Endodermal cell (in vitro differentiated cells): ENCODE results near the gene ZEB2. TPM values are rescaled to one million over a fixed set of nuclear protein-coding genes. Genes with fewer than 3 reads are reported as not detected.

ENCODE experiments used
- DNase-seq: peaks from one replicate; pipeline ENCODE4 v3.0.0-alpha.2; 2017
- H3K27ac ChIP-seq: 2 replicates; pipeline ENCODE4 v1.5.1; 2013; ENCODE audit warnings: mild to moderate bottlenecking, low read depth, low read length, moderate library complexity
- H3K27me3 ChIP-seq: 2 replicates; pipeline ENCODE4 v1.6.1; 2013; ENCODE audit warnings: mild to moderate bottlenecking, low read length, moderate library complexity; ENCODE audit not compliant: insufficient read depth, control insufficient read depth, poor library complexity, severe bottlenecking
- H3K36me3 ChIP-seq: 2 replicates; pipeline ENCODE4 v1.7.0; 2013; ENCODE audit warnings: mild to moderate bottlenecking, low read length, moderate library complexity; ENCODE audit not compliant: control insufficient read depth, insufficient read depth
- H3K4me1 ChIP-seq: one replicate; pipeline ENCODE4 v1.7.0; 2013; ENCODE audit warnings: low read length; ENCODE audit not compliant: control insufficient read depth, insufficient read depth
- H3K4me3 ChIP-seq: 2 replicates; pipeline ENCODE4 v1.5.1; 2013; ENCODE audit warnings: mild to moderate bottlenecking, low read length, moderate library complexity
- H3K9ac ChIP-seq: 2 replicates; pipeline ENCODE4 v1.6.1; 2013; ENCODE audit warnings: mild to moderate bottlenecking, low read length, moderate library complexity; ENCODE audit not compliant: poor library complexity, severe bottlenecking; ENCODE audit errors: extremely low read depth
- H3K9me3 ChIP-seq: 2 replicates; pipeline ENCODE4 v1.6.1; 2013; ENCODE audit warnings: mild to moderate bottlenecking, low read length, moderate library complexity; ENCODE audit not compliant: control insufficient read depth
- H3K27ac Mint-ChIP-seq: 2 replicates; pipeline ENCODE4 v1.8.0; 2020; ENCODE audit warnings: mixed read lengths
- H3K27me3 Mint-ChIP-seq: 2 replicates; pipeline ENCODE4 v1.8.0; 2021; ENCODE audit warnings: mild to moderate bottlenecking, mixed read lengths; ENCODE audit not compliant: insufficient read depth
- H3K36me3 Mint-ChIP-seq: 2 replicates; pipeline ENCODE4 v1.8.0; 2020; ENCODE audit warnings: low read depth, mixed read lengths
- H3K4me1 Mint-ChIP-seq: 2 replicates; pipeline ENCODE4 v1.8.0; 2020; ENCODE audit warnings: mixed read lengths
- H3K4me3 Mint-ChIP-seq: 2 replicates; pipeline ENCODE4 v1.8.0; 2020; ENCODE audit warnings: mild to moderate bottlenecking, moderate library complexity, mixed read lengths
- H3K9me3 Mint-ChIP-seq: 2 replicates; pipeline ENCODE4 v1.8.0; 2020; ENCODE audit warnings: mild to moderate bottlenecking, mixed read lengths
- WGBS, 2 experiments: methylation state at CpG; one replicate each; pipeline versions ENCODE4 v1.1.5 to v1.1.7; 2013; ENCODE audit warnings: missing lambda C conversion rate in 2 of 2, mixed read lengths in 1 of 2; ENCODE audit not compliant: insufficient coverage in 1 of 2, insufficient read length in 1 of 2; 5-methylcytosine and 5-hydroxymethylcytosine counted together
- total RNA-seq, 2 donors: library from RNA; stranded (reverse); fragmentation: NEBNext Ultra II Directional in 1 of 2; extraction: Animal tissue kit (Norgen Biotek cat#: 25700) in 1 of 2; gene quantifications; 2 replicates in 1 of 2; 3 replicates in 1 of 2; pipeline ENCODE4 v1.2.1, GENCODE V29; 2021
- TF ChIP-seq, protein P1 (sequence below): fragments of 200-600 bp; sonication (generic); conservative IDR thresholded peaks from 2 replicates; pipeline ENCODE4 v1.5.0; 2021; ENCODE audit warnings: antibody characterized with exemption, mild to moderate bottlenecking

ZEB2 gene
- total RNA-seq, 2 donors from 2014 or later, result 0.29 to 0.31 TPM

DNA sequence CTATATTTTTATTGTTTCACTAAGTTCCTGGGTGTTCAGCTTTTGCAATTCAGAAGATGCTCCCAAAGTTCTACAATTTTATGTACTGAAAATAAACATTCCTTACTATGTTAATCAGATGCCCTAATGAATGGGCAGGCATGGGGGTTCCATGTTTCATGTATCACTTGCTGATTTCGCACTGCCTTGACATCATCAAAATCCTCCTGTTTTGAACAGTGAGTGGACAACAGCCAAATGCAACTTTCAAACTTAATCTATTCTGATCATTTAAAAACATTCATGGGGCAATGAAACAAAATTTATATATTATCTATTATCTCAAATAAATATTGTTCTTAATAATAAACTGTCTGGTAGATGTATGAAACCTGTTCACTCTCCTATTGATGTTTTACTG, 43.2 kb downstream of the ZEB2 start:
- Mint-ChIP-seq H3K9me3 (no peaks in the 10 kb centered on the region), H3K27me3 (no peaks in the 10 kb centered on the region), H3K4me1 (peaks cover 25% of the 10 kb centered on the region), H3K4me3 (no peak overlapping the region), H3K27ac (no peak overlapping the region), H3K36me3 (no peaks in the 10 kb centered on the region)
- Histone ChIP-seq H3K36me3 (no peaks in the 10 kb centered on the region), H3K27me3 (no peaks in the 10 kb centered on the region), H3K4me3 (no peak overlapping the region), H3K27ac (no peak overlapping the region), H3K9ac (no peak overlapping the region), H3K4me1 (peaks cover 8% of the 10 kb centered on the region), H3K9me3 (no peaks in the 10 kb centered on the region)
- DNase-seq, result no peak
- WGBS, 2 experiments, result 93 to 100% methylated on average over 1 of the region's 1 CpG
- TF ChIP-seq, protein P1, sequence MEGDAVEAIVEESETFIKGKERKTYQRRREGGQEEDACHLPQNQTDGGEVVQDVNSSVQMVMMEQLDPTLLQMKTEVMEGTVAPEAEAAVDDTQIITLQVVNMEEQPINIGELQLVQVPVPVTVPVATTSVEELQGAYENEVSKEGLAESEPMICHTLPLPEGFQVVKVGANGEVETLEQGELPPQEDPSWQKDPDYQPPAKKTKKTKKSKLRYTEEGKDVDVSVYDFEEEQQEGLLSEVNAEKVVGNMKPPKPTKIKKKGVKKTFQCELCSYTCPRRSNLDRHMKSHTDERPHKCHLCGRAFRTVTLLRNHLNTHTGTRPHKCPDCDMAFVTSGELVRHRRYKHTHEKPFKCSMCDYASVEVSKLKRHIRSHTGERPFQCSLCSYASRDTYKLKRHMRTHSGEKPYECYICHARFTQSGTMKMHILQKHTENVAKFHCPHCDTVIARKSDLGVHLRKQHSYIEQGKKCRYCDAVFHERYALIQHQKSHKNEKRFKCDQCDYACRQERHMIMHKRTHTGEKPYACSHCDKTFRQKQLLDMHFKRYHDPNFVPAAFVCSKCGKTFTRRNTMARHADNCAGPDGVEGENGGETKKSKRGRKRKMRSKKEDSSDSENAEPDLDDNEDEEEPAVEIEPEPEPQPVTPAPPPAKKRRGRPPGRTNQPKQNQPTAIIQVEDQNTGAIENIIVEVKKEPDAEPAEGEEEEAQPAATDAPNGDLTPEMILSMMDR, result no peak

DNA sequence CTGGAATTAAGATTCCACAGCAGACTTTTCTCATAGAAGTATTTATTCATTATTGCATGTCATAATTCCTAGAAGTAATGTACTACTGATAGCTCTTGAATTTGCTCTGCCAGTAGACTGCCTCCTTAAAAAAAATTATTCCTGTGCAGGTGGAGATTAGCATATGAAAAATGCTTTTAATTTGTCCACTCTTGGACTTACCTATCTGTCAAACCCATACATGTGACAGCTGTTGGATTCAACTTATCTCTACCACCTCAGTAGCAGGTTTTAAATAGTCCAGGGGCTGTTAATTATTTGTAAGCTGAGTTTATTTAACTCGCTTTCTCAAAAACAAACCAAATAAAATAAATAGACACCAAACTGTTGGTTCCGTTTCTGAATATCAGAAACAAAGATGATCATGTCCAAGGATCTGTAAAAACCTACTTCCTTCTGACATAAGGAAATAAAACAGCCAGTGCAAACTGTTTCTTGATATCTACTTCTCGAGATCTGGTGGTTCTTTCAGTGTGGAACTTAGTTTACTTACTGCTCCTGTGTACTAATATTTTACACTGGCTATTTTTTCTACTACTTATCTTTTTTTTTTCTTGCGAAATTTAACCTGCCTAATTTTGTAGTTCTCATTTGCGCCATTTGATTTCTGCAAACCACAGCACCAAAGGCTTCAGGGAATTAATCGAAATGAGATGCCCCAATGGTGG, 44.2 kb downstream of the ZEB2 start:
- Histone ChIP-seq H3K4me3 (no peak overlapping the region), H3K27me3 (no peaks in the 10 kb centered on the region), H3K4me1 (peaks cover 8% of the 10 kb centered on the region), H3K27ac (no peak overlapping the region), H3K9me3 (no peaks in the 10 kb centered on the region), H3K9ac (no peak overlapping the region), H3K36me3 (no peaks in the 10 kb centered on the region)
- TF ChIP-seq, protein P1, result no peak
- H3K4me1 Mint-ChIP-seq, result peaks cover 34% of the 10 kb centered on the region
- no peaks in the 10 kb centered on the region for H3K9me3 Mint-ChIP-seq
- no peak overlapping the region for H3K4me3 Mint-ChIP-seq
- no peak for DNase-seq
- no peaks in the 10 kb centered on the region for H3K27me3 Mint-ChIP-seq
- WGBS, 2 experiments, result 91 to 97% methylated on average over 4 to 6 of the region's 6 CpGs
- no peak overlapping the region for H3K27ac Mint-ChIP-seq
- no peaks in the 10 kb centered on the region for H3K36me3 Mint-ChIP-seq

DNA sequence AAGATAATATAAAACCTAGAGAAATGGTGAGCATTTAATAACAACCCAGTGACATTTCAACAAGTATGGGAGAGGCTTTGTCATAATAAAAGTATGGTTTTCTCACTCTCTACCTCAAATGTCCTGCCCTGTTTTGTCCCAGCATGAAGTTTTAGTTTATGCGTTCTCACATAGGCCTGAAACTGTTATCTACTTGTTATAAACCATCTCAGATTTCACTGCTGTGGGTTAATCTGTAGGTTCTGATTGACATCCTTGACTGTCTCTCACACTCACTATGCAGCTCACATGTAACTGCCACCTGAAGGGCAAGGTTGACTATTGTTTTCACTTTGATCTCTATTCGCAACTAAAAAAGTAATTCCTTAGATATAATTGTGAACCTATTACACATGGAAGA, 44.9 kb downstream of the ZEB2 start:
- Histone ChIP-seq H3K4me3 (no peak overlapping the region), H3K36me3 (no peaks in the 10 kb centered on the region), H3K27me3 (no peaks in the 10 kb centered on the region), H3K9me3 (no peaks in the 10 kb centered on the region), H3K4me1 (peaks cover 8% of the 10 kb centered on the region), H3K27ac (no peak overlapping the region), H3K9ac (no peak overlapping the region)
- 82% methylated on average over 2 of the region's 2 CpGs; no CpG with 5 or more reads in 1 of the 2 experiments for WGBS, 2 experiments
- no peak overlapping the region for H3K4me3 Mint-ChIP-seq
- H3K9me3 Mint-ChIP-seq, result no peaks in the 10 kb centered on the region
- H3K27me3 Mint-ChIP-seq, result no peaks in the 10 kb centered on the region
- H3K27ac Mint-ChIP-seq, result no peak overlapping the region
- TF ChIP-seq, protein P1, result no peak
- no peak for DNase-seq
- no peaks in the 10 kb centered on the region for H3K36me3 Mint-ChIP-seq
- peaks cover 34% of the 10 kb centered on the region for H3K4me1 Mint-ChIP-seq
